Measurements from ENCODE around the gene CCDC200. TPM values are rescaled to one million over a fixed set of nuclear protein-coding genes. Genes with fewer than 3 reads are reported as not detected.
"Not testable (repeated sequence)": the region's sequence is repeated elsewhere in the genome, so short reads cannot be mapped to it uniquely, and the experiment has no call there.

CCDC200 gene
- total RNA-seq = 0.62 TPM in 1 of 2 replicates, not detected in the other
- 4.6 TPM for polyA plus RNA-seq (2012)

- DNase-seq (ENCODE audit: low read depth) = not testable (repeated sequence)
Observed at GRCh38 chr17:43228020-43228782, at the start of gene CCDC200. Gene CCDC200, minus strand, starts transcription at chr17:43228623. Its CDS starts 69 bp downstream, at chr17:43228554.

GRCh38 chr17:43272914-43273313 lies 44.5 kb upstream of the CCDC200 start:
- DNase-seq (ENCODE audit: low read depth) = not testable (repeated sequence)

GRCh38 chr17:43272483-43272882 lies 44.1 kb upstream of the CCDC200 start:
- DNase-seq (ENCODE audit: low read depth) = not testable (repeated sequence)

GRCh38 chr17:43270552-43271504 lies 42.4 kb upstream of the CCDC200 start:
- not testable (repeated sequence) for DNase-seq (ENCODE audit: low read depth)

- not testable (repeated sequence) for DNase-seq (ENCODE audit: low read depth)
Observed at GRCh38 chr17:43246456-43246855, 18.0 kb upstream of the CCDC200 start.

- not testable (repeated sequence) for DNase-seq (ENCODE audit: low read depth)
Observed at GRCh38 chr17:43240596-43241352, 12.4 kb upstream of the CCDC200 start.

GRCh38 chr17:43239597-43239996 lies 11.2 kb upstream of the CCDC200 start:
- not testable (repeated sequence) for DNase-seq (ENCODE audit: low read depth)

- DNase-seq (ENCODE audit: low read depth) = not testable (repeated sequence)
Observed at GRCh38 chr17:43233877-43234276, 5.5 kb upstream of the CCDC200 start, which contains the start of gene RNU2-1. Gene RNU2-1, minus strand, starts transcription at chr17:43233977.

- DNase-seq (ENCODE audit: low read depth) = not testable (repeated sequence)
Observed at GRCh38 chr17:43233263-43233662, 4.8 kb upstream of the CCDC200 start.

GRCh38 chr17:43232021-43232699 lies 3.7 kb upstream of the CCDC200 start:
- not testable (repeated sequence) for DNase-seq (ENCODE audit: low read depth)

GRCh38 chr17:43231205-43232020 lies 3.0 kb upstream of the CCDC200 start:
- DNase-seq (ENCODE audit: low read depth) = not testable (repeated sequence)

- DNase-seq (ENCODE audit: low read depth) = no peak
Observed at GRCh38 chr17:43226393-43226792, 2.0 kb downstream of the CCDC200 start.

GRCh38 chr17:43224146-43224705 lies 4.2 kb downstream of the CCDC200 start:
- no peak for DNase-seq (ENCODE audit: low read depth)

- DNase-seq (ENCODE audit: low read depth) = no peak
Observed at GRCh38 chr17:43220511-43221125, 7.8 kb downstream of the CCDC200 start.

GRCh38 chr17:43219746-43220380 lies 8.6 kb downstream of the CCDC200 start:
- no peak for DNase-seq (ENCODE audit: low read depth)

GRCh38 chr17:43219001-43219400 lies 9.4 kb downstream of the CCDC200 start:
- no peak for DNase-seq (ENCODE audit: low read depth)

GRCh38 chr17:43217614-43218087 lies 10.8 kb downstream of the CCDC200 start:
- DNase-seq (ENCODE audit: low read depth) = no peak

Data from myocyte (in vitro differentiated cells).